Liver (tissue), 9 donors: ENCODE measurements around the gene LIMS1. TPM values are rescaled to one million over a fixed set of nuclear protein-coding genes. Genes with fewer than 3 reads are reported as not detected.

ENCODE experiments used
- DNase-seq: peaks from one replicate; pipeline ENCODE4 v3.0.0-alpha.2; 2017; ENCODE audit warnings: low spot score
- H3K27ac ChIP-seq, 2 donors: one replicate each; pipeline ENCODE4 v1.7.0; 2013; ENCODE audit warnings: inconsistent platforms in 2 of 2, low read length in 2 of 2, control low read depth in 1 of 2, low read depth in 1 of 2, mild to moderate bottlenecking in 1 of 2
- H3K27me3 ChIP-seq, 4 donors: one replicate each; pipeline versions ENCODE4 v1.6.1 to v1.7.0; 2013; ENCODE audit warnings: low read length in 3 of 4, inconsistent platforms in 1 of 4, mild to moderate bottlenecking in 1 of 4, moderate library complexity in 1 of 4; ENCODE audit not compliant: control insufficient read depth in 4 of 4, insufficient read depth in 4 of 4
- H3K36me3 ChIP-seq, 4 donors: one replicate each; pipeline versions ENCODE4 v1.6.1 to v1.7.0; 2013; ENCODE audit warnings: low read length in 3 of 4, mild to moderate bottlenecking in 3 of 4, low read depth in 1 of 4, moderate library complexity in 1 of 4; ENCODE audit not compliant: control insufficient read depth in 4 of 4, insufficient read depth in 3 of 4
- H3K4me1 ChIP-seq, 4 donors: one replicate each; pipeline versions ENCODE4 v1.6.1 to v1.7.0; 2013; ENCODE audit warnings: low read length in 3 of 4, mild to moderate bottlenecking in 3 of 4, moderate library complexity in 1 of 4; ENCODE audit not compliant: control insufficient read depth in 4 of 4, insufficient read depth in 4 of 4
- H3K4me3 ChIP-seq, 3 donors: one replicate each; pipeline versions ENCODE4 v1.6.1 to v1.7.0; 2013; ENCODE audit warnings: low read length in 3 of 3, control low read depth in 1 of 3, low read depth in 1 of 3, mild to moderate bottlenecking in 1 of 3
- H3K9ac ChIP-seq, 2 donors: one replicate each; pipeline ENCODE4 v1.7.0; 2013; ENCODE audit warnings: low read length in 2 of 2, mild to moderate bottlenecking in 2 of 2, moderate library complexity in 2 of 2, control low read depth in 1 of 2, low read depth in 1 of 2
- H3K9me3 ChIP-seq, 4 donors: one replicate each; pipeline versions ENCODE4 v1.6.1 to v1.7.0; 2013; ENCODE audit warnings: low read length in 3 of 4; ENCODE audit not compliant: control insufficient read depth in 4 of 4
- EGR1 ChIP-seq, 2 donors: IDR thresholded peaks; 2 replicates each; pipeline ENCODE4 v1.6.1; 2016 to 2018; ENCODE audit warnings: antibody characterized with exemption in 2 of 2, low read depth in 2 of 2
- FOXA1 ChIP-seq: IDR thresholded peaks from 2 replicates; pipeline ENCODE4 v1.6.1; 2016; ENCODE audit warnings: antibody characterized with exemption
- FOXA2 ChIP-seq: IDR thresholded peaks from 2 replicates; pipeline ENCODE4 v1.6.1; 2016; ENCODE audit warnings: antibody characterized with exemption
- GABPA ChIP-seq, 2 donors: IDR thresholded peaks in 1 of 2; conservative IDR thresholded peaks in 1 of 2; 2 replicates each; pipeline ENCODE4 v1.6.1; 2016; ENCODE audit warnings: antibody characterized with exemption in 2 of 2, mild to moderate bottlenecking in 1 of 2, moderate library complexity in 1 of 2
- HNF4G ChIP-seq: IDR thresholded peaks from 2 replicates; pipeline ENCODE4 v1.6.1; 2016; ENCODE audit warnings: antibody characterized with exemption
- JUND ChIP-seq, 2 donors: IDR thresholded peaks; 2 replicates each; pipeline ENCODE4 v1.6.1; 2016; ENCODE audit warnings: antibody characterized with exemption in 2 of 2
- NR2F2 ChIP-seq: IDR thresholded peaks from 2 replicates; pipeline ENCODE4 v1.6.1; 2016; ENCODE audit warnings: antibody characterized with exemption
- RAD21 ChIP-seq, 2 donors: IDR thresholded peaks; 2 replicates each; pipeline ENCODE4 v1.6.1; 2016; ENCODE audit warnings: antibody characterized with exemption in 2 of 2, mild to moderate bottlenecking in 2 of 2
- RXRA ChIP-seq, 2 donors: IDR thresholded peaks; 2 replicates each; pipeline ENCODE4 v1.6.1; 2017 to 2018; ENCODE audit warnings: antibody characterized with exemption in 2 of 2, mild to moderate bottlenecking in 1 of 2
- SP1 ChIP-seq: IDR thresholded peaks from 2 replicates; pipeline ENCODE4 v1.6.1; 2018; ENCODE audit warnings: antibody characterized with exemption, mild to moderate bottlenecking
- YY1 ChIP-seq: IDR thresholded peaks from 2 replicates; pipeline ENCODE4 v1.6.1; 2016; ENCODE audit warnings: antibody characterized with exemption, mild to moderate bottlenecking
- WGBS: extraction: QIAGEN DNeasy Blood & Tissue Kit; methylation state at CpG from one replicate; pipeline ENCODE4 v1.1.7; 2013; 5-methylcytosine and 5-hydroxymethylcytosine counted together
- polyA plus RNA-seq, 2 donors: library from polyadenylated mRNA; stranded (reverse) in 1 of 2; unstranded in 1 of 2; fragments of 200-250 nt in 1 of 2; fragments of >200 nt in 1 of 2; fragmentation: Nextera tagmentation in 1 of 2; extraction: Ambion mirVana in 1 of 2; gene quantifications; one replicate each; pipeline versions ENCODE4 v1.2.1 to v1.2.3, GENCODE V29; 2013 to 2015
- total RNA-seq, 2 donors: library from RNA; depleted of rRNA; stranded (reverse); fragments of >200 nt; gene quantifications; one replicate each; pipeline ENCODE4 v1.2.3, GENCODE V29; 2014
- TF ChIP-seq, protein P1 (sequence below): IDR thresholded peaks from 2 replicates; pipeline ENCODE4 v1.6.1; 2016; ENCODE audit warnings: antibody characterized with exemption, mild to moderate bottlenecking
- TF ChIP-seq, protein P2 (sequence below): IDR thresholded peaks from 2 replicates; pipeline ENCODE4 v1.6.1; 2016; ENCODE audit warnings: antibody characterized with exemption
- TF ChIP-seq, protein P3 (sequence below): IDR thresholded peaks from 2 replicates; pipeline ENCODE4 v1.6.1; 2016; ENCODE audit warnings: antibody characterized with exemption
- donor health status: healthy.
- donor health status: healthy.
- donor health status: healthy.
- donor health status: healthy.
- donor health status: healthy.

The LIMS1 gene
- total and polyA plus RNA-seq, 4 donors = 10.2 to 37.1 (median 22.1) TPM

DNA sequence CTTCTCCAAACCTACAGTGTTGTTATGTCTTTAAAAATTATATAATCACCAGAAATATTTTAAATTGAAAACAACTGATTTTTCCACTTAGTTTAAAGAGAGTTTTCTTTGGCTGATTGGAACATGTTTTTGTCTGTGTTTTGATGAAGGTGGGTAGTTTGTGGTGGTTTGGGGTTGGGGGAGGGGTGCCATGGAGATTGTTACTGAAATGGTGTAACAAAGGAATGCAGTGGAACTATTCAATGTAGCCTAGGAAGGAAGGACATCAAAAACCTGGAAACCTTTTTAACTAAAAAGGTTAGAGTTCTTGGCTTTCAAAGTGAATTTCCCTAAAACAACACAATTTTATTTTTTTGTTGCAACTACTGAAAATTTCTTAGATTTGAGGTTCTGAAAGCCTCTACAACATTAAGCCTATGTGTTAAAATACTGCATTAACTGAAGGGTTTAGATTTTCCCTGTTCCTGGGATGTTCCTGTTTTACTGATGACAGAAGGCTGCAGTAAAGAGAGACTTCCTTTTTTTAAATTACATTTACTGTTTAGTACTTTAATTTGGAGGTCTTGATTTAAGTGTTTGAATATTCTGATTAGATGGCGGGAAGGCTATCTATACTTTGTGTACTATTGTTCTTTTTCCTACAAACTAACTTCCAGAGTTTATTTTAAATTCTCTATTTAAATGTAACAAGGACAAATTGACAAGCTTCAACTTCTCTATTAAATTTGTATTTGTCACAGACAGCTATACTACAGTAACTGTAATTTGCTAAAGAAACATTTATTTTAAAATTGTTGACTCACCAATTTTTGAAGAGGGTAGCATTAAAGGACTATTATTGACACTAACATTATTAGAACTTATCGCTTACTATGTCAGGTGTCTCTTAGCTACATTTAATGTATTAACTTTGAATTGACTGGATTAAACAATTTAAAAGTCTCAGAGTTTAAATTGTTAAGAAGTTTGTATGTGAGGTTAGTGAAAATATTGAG lies 87.7 kb downstream of the LIMS1 start:
- Histone ChIP-seq H3K36me3 (no peaks in the 10 kb centered on the region), H3K27me3 (no peaks in the 10 kb centered on the region), H3K4me1 (peaks cover 0 to 6% (median under 1%) of the 10 kb centered on the region in 4 donors), H3K9me3 (no peaks in the 10 kb centered on the region), H3K4me3 (no peak overlapping the region), H3K9ac (no peak overlapping the region), H3K27ac (no peak overlapping the region)
- no peak for DNase-seq
- TF ChIP-seq, protein P1, sequence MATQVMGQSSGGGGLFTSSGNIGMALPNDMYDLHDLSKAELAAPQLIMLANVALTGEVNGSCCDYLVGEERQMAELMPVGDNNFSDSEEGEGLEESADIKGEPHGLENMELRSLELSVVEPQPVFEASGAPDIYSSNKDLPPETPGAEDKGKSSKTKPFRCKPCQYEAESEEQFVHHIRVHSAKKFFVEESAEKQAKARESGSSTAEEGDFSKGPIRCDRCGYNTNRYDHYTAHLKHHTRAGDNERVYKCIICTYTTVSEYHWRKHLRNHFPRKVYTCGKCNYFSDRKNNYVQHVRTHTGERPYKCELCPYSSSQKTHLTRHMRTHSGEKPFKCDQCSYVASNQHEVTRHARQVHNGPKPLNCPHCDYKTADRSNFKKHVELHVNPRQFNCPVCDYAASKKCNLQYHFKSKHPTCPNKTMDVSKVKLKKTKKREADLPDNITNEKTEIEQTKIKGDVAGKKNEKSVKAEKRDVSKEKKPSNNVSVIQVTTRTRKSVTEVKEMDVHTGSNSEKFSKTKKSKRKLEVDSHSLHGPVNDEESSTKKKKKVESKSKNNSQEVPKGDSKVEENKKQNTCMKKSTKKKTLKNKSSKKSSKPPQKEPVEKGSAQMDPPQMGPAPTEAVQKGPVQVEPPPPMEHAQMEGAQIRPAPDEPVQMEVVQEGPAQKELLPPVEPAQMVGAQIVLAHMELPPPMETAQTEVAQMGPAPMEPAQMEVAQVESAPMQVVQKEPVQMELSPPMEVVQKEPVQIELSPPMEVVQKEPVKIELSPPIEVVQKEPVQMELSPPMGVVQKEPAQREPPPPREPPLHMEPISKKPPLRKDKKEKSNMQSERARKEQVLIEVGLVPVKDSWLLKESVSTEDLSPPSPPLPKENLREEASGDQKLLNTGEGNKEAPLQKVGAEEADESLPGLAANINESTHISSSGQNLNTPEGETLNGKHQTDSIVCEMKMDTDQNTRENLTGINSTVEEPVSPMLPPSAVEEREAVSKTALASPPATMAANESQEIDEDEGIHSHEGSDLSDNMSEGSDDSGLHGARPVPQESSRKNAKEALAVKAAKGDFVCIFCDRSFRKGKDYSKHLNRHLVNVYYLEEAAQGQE = no peak
- TF ChIP-seq EGR1 (IDR thresholded peaks at IDR 0.05; ENCODE audit: low read depth in 2 of 2) = no peak
- no peak for TF ChIP-seq FOXA1
- WGBS = 96% methylated on average over 2 of the region's 2 CpGs

DNA sequence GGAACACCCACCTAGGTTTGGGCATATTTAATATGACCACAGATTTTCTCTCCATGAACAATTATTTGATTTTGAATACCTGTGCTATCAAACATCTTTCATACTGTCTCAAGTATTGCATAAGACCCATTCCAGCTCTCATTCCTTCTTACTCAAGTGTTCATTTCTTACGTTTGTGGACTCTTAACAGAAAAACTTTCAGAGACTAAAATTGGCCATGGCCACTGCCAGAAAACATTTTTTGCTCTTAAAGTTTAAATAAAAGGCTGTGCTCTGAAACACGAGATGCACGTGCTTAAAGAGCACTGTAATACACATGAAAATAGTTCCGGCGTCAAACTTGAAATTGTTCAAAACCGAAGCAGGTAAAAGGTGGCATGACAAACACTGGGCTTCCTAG lies 89.3 kb downstream of the LIMS1 start:
- no peaks in the 10 kb centered on the region for H3K36me3 ChIP-seq
- no peaks in the 10 kb centered on the region for H3K27me3 ChIP-seq
- peaks cover 0 to 6% (median under 1%) of the 10 kb centered on the region in 4 donors for H3K4me1 ChIP-seq
- H3K9ac ChIP-seq = no peak overlapping the region
- no peaks in the 10 kb centered on the region for H3K9me3 ChIP-seq
- no peak for TF ChIP-seq JUND (IDR thresholded peaks at IDR 0.05)
- no peak for TF ChIP-seq SP1
- TF ChIP-seq NR2F2 = no peak
- TF ChIP-seq RAD21 (IDR thresholded peaks at IDR 0.05) = no peak
- no peak for TF ChIP-seq GABPA (IDR thresholded peaks at IDR 0.05 in 1 of 2, conservative IDR thresholded peaks at IDR 0.05 in 1 of 2)
- TF ChIP-seq YY1 = no peak
- TF ChIP-seq, protein P2, sequence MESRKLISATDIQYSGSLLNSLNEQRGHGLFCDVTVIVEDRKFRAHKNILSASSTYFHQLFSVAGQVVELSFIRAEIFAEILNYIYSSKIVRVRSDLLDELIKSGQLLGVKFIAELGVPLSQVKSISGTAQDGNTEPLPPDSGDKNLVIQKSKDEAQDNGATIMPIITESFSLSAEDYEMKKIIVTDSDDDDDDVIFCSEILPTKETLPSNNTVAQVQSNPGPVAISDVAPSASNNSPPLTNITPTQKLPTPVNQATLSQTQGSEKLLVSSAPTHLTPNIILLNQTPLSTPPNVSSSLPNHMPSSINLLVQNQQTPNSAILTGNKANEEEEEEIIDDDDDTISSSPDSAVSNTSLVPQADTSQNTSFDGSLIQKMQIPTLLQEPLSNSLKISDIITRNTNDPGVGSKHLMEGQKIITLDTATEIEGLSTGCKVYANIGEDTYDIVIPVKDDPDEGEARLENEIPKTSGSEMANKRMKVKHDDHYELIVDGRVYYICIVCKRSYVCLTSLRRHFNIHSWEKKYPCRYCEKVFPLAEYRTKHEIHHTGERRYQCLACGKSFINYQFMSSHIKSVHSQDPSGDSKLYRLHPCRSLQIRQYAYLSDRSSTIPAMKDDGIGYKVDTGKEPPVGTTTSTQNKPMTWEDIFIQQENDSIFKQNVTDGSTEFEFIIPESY = no peak
- no peak for TF ChIP-seq FOXA2
- TF ChIP-seq HNF4G = no peak
- TF ChIP-seq, protein P3, sequence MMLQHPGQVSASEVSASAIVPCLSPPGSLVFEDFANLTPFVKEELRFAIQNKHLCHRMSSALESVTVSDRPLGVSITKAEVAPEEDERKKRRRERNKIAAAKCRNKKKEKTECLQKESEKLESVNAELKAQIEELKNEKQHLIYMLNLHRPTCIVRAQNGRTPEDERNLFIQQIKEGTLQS = no peak
- TF ChIP-seq RXRA (IDR thresholded peaks at IDR 0.05) = no peak
- no peak for TF ChIP-seq FOXA1
- WGBS = 70% methylated on average over 6 of the region's 6 CpGs
- H3K4me3 ChIP-seq = no peak overlapping the region
- H3K27ac ChIP-seq = no peak overlapping the region
- DNase-seq = no peak
